CD14-positive monocyte (primary cell): ENCODE measurements around the gene TEAD4. TPM values are rescaled to one million over a fixed set of nuclear protein-coding genes. Genes with fewer than 3 reads are reported as not detected.

Source experiments
- DNase-seq, 3 donors: peaks; one replicate each; pipeline ENCODE4 v3.0.0-alpha.2; 2011 to 2022
- H2AFZ ChIP-seq: 2 replicates; pipeline ENCODE4 v1.6.0; 2012; ENCODE audit warnings: mild to moderate bottlenecking, low read depth, low read length, inconsistent platforms; ENCODE audit not compliant: insufficient read depth, poor library complexity, severe bottlenecking
- H3K27ac ChIP-seq, 2 donors: 1 replicate in 1 of 2; 2 replicates in 1 of 2; pipeline ENCODE4 v1.5.1; 2012 to 2013; ENCODE audit warnings: low read length in 2 of 2, control low read depth in 1 of 2, inconsistent platforms in 1 of 2, low read depth in 1 of 2, mild to moderate bottlenecking in 1 of 2
- H3K27me3 ChIP-seq, 2 donors: one replicate each; pipeline versions ENCODE4 v1.6.0 to v1.6.1; 2011 to 2013; ENCODE audit warnings: low read length in 2 of 2; ENCODE audit not compliant: control insufficient read depth in 2 of 2, insufficient read depth in 2 of 2
- H3K36me3 ChIP-seq, 2 donors: replicated peaks in 1 of 2; 1 replicate in 1 of 2; 2 replicates in 1 of 2; pipeline versions ENCODE4 v1.5.1 to v1.6.1; 2012 to 2013; ENCODE audit warnings: low read length in 2 of 2, control low read depth in 1 of 2, inconsistent platforms in 1 of 2, mild to moderate bottlenecking in 1 of 2; ENCODE audit not compliant: insufficient read depth in 2 of 2, control insufficient read depth in 1 of 2
- H3K4me1 ChIP-seq, 2 donors: 1 replicate in 1 of 2; 2 replicates in 1 of 2; pipeline versions ENCODE4 v1.5.1 to v1.6.1; 2012 to 2013; ENCODE audit warnings: low read length in 2 of 2, control low read depth in 1 of 2, inconsistent platforms in 1 of 2, mild to moderate bottlenecking in 1 of 2, moderate library complexity in 1 of 2; ENCODE audit not compliant: insufficient read depth in 2 of 2, control insufficient read depth in 1 of 2
- H3K4me2 ChIP-seq: replicated peaks from 2 replicates; pipeline ENCODE3; 2012; ENCODE audit warnings: low read length, moderate library complexity, mild to moderate bottlenecking; ENCODE audit not compliant: poor library complexity, severe bottlenecking; ENCODE audit errors: extremely low read depth
- H3K4me3 ChIP-seq, 3 experiments: fragments of 200-600 bp in 1 of 3; sonication (generic) in 1 of 3; replicated peaks in 1 of 3; 1 replicate in 2 of 3; 2 replicates in 1 of 3; pipeline ENCODE4 v1.5.1; 2011 to 2013; ENCODE audit warnings: low read length in 3 of 3, mild to moderate bottlenecking in 3 of 3, control low read depth in 2 of 3, low read depth in 2 of 3, inconsistent platforms in 1 of 3, moderate library complexity in 1 of 3
- H3K79me2 ChIP-seq: 2 replicates; pipeline ENCODE4 v1.6.0; 2012; ENCODE audit warnings: mild to moderate bottlenecking, control low read depth, inconsistent platforms, low read length, moderate library complexity; ENCODE audit not compliant: insufficient read depth
- H3K9ac ChIP-seq: 2 replicates; pipeline ENCODE4 v1.6.0; 2017; ENCODE audit warnings: low read length, mild to moderate bottlenecking; ENCODE audit not compliant: insufficient read depth, poor library complexity, severe bottlenecking
- H3K9me3 ChIP-seq, 2 donors: replicated peaks in 1 of 2; 1 replicate in 1 of 2; 2 replicates in 1 of 2; pipeline versions ENCODE4 v1.5.1 to v1.6.1; 2012 to 2013; ENCODE audit warnings: low read length in 2 of 2, control low read depth in 1 of 2; ENCODE audit not compliant: control insufficient read depth in 1 of 2, insufficient read depth in 1 of 2
- H4K20me1 ChIP-seq: 2 replicates; pipeline ENCODE4 v1.6.0; 2012; ENCODE audit warnings: mild to moderate bottlenecking, low read length, control low read depth, moderate library complexity; ENCODE audit not compliant: insufficient read depth
- H3K27ac Mint-ChIP-seq, 7 donors: one replicate each; pipeline ENCODE4 v1.8.0; 2020; ENCODE audit warnings: mild to moderate bottlenecking in 7 of 7, mixed read lengths in 7 of 7, moderate library complexity in 6 of 7, inconsistent platforms in 2 of 7
- H3K27me3 Mint-ChIP-seq, 3 donors: one replicate each; pipeline ENCODE4 v1.8.0; 2021 to 2022; ENCODE audit warnings: low read depth in 3 of 3, mild to moderate bottlenecking in 3 of 3, mixed read lengths in 3 of 3, moderate library complexity in 3 of 3, inconsistent platforms in 1 of 3
- H3K36me3 Mint-ChIP-seq, 2 donors: one replicate each; pipeline ENCODE4 v1.8.0; 2020; ENCODE audit warnings: mixed read lengths in 2 of 2, inconsistent platforms in 1 of 2, mild to moderate bottlenecking in 1 of 2
- H3K4me1 Mint-ChIP-seq: one replicate; pipeline ENCODE4 v1.8.0; 2020; ENCODE audit warnings: mild to moderate bottlenecking, mixed read lengths
- H3K4me3 Mint-ChIP-seq, 2 donors: one replicate each; pipeline ENCODE4 v1.8.0; 2020; ENCODE audit warnings: mild to moderate bottlenecking in 2 of 2, mixed read lengths in 2 of 2, moderate library complexity in 1 of 2
- H3K9me3 Mint-ChIP-seq, 7 donors: one replicate each; pipeline ENCODE4 v1.8.0; 2020 to 2022; ENCODE audit warnings: mixed read lengths in 7 of 7, mild to moderate bottlenecking in 6 of 7, moderate library complexity in 6 of 7, inconsistent platforms in 2 of 7
- CTCF ChIP-seq: fragments of 200-600 bp; IDR thresholded peaks from one replicate; pipeline ENCODE4 v1.8.0; 2022; ENCODE audit warnings: antibody characterized with exemption, mild to moderate bottlenecking
- WGBS: methylation state at CpG from one replicate; pipeline ENCODE4 v1.1.5; 2013; ENCODE audit warnings: missing lambda C conversion rate; ENCODE audit not compliant: insufficient coverage; 5-methylcytosine and 5-hydroxymethylcytosine counted together
- intact Hi-C, 2 donors: fragments of 100-400 bp; cut with micrococcal nuclease; formaldehyde crosslinking; loops; one replicate each; pipeline versions ENCODE4 v1.15.0 to v1.15.1; 2023
- polyA plus RNA-seq, 3 donors: library from polyadenylated mRNA; depleted of rRNA in 1 of 3; unstranded in 2 of 3; stranded (reverse) in 1 of 3; fragments of 300-500 nt in 2 of 3; fragments of >200 nt in 1 of 3; fragmentation: Illumina TruSeq in 2 of 3; gene quantifications; 1 replicate in 2 of 3; 2 replicates in 1 of 3; pipeline ENCODE4 v1.2.3, GENCODE V29; 2012 to 2021

Gene TEAD4
- polyA plus RNA-seq, 3 donors, result not detected

DNA sequence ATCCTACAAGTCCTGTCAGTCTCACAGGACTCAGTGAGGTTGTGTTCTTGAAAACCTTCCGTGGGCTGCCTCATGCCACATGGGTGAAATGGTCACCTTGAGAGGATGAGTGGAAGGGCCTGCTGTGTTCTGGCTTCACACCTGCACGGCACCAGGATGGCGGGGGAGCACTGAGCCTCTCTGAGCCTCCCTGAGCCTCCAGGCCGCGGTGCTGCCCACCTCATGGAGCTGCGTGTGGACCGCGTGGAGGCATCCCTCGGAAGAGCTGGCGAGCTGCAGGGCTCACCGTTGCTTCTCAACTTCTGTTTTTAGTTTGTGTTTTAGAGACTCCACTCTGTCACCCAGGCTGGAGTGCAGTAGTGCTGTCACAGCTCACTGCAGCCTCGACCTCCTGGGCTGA is 56.2 kb downstream of the TEAD4 start:
- no peak for DNase-seq
- Mint-ChIP-seq H3K4me1 (peaks cover 4% of the 10 kb centered on the region), H3K4me3 (no peak overlapping the region), H3K9me3 (peaks cover 0 to 2% (median 0%) of the 10 kb centered on the region in 7 donors), H3K27ac (no peak overlapping the region), H3K27me3 (peaks cover 0 to 15% (median 3%) of the 10 kb centered on the region in 3 donors), H3K36me3 (no peaks in the 10 kb centered on the region)
- Histone ChIP-seq H3K79me2 (no peaks in the 10 kb centered on the region), H2AFZ (no peak overlapping the region), H3K36me3 (no peaks in the 10 kb centered on the region), H3K27ac (no peak overlapping the region), H3K4me1 (peaks cover 0 to 2% of the 10 kb centered on the region in 2 donors), H3K4me3 (no peak overlapping the region), H4K20me1 (no peaks in the 10 kb centered on the region), H3K27me3 (peaks cover 0 to 2% of the 10 kb centered on the region in 2 donors), H3K4me2 (no peak overlapping the region), H3K9me3 (no peaks in the 10 kb centered on the region), H3K9ac (no peak overlapping the region)
- 87% methylated on average over 8 of the region's 12 CpGs for WGBS
- no peak for TF ChIP-seq CTCF
- intact Hi-C loops, result no loop called here

DNA sequence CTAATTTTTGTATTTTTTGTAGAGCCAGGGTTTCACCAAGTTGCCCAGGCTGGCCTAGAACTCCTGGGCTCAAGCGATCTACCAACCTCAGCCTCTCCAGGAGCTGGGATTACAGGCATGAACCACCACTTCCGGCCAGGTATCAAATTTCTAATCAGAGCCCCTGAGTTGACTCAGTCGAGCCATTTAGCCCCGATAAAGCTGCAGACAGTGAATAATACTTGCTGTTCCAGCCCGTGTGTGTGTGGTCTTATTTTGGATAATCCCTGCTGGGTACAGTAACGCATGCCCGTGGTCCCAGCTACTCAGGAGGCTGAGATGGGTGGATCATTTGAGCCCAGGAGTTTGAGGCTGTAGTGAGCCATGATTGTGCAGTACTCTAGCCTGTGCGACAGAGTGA is 57.0 kb downstream of the TEAD4 start:
- H3K36me3 ChIP-seq, result no peaks in the 10 kb centered on the region
- no peaks in the 10 kb centered on the region for H3K9me3 ChIP-seq
- 78% methylated on average over 6 of the region's 8 CpGs for WGBS
- H3K79me2 ChIP-seq, result no peaks in the 10 kb centered on the region
- peaks cover 0 to 2% of the 10 kb centered on the region in 2 donors for H3K27me3 ChIP-seq
- no peak overlapping the region for H3K9ac ChIP-seq
- no peak overlapping the region for H3K27ac ChIP-seq
- no peak overlapping the region for H3K4me2 ChIP-seq
- H3K4me1 Mint-ChIP-seq, result peaks cover 4% of the 10 kb centered on the region
- TF ChIP-seq CTCF, result no peak
- no peak overlapping the region for H3K4me3 ChIP-seq
- no peaks in the 10 kb centered on the region for H3K36me3 Mint-ChIP-seq
- no peaks in the 10 kb centered on the region for H3K9me3 Mint-ChIP-seq
- H4K20me1 ChIP-seq, result no peaks in the 10 kb centered on the region
- H2AFZ ChIP-seq, result no peak overlapping the region
- intact Hi-C loops, result no loop called here
- H3K4me3 Mint-ChIP-seq, result no peak overlapping the region
- no peak overlapping the region for H3K27ac Mint-ChIP-seq
- DNase-seq, result no peak
- peaks cover 0 to 18% (median 3%) of the 10 kb centered on the region in 3 donors for H3K27me3 Mint-ChIP-seq
- peaks cover 0 to 2% of the 10 kb centered on the region in 2 donors for H3K4me1 ChIP-seq
